Limb (tissue), 2 donors: ENCODE data around the gene PRRT1B.
"Not testable (repeated sequence)": the region's sequence is repeated elsewhere in the genome, so short reads cannot be mapped to it uniquely, and the experiment has no call there.

Source experiments
- DNase-seq, 2 donors: peaks; one replicate each; pipeline ENCODE4 v3.0.0-alpha.2; 2016; ENCODE audit errors: extremely low spot score in 2 of 2

The PRRT1B gene

DNA sequence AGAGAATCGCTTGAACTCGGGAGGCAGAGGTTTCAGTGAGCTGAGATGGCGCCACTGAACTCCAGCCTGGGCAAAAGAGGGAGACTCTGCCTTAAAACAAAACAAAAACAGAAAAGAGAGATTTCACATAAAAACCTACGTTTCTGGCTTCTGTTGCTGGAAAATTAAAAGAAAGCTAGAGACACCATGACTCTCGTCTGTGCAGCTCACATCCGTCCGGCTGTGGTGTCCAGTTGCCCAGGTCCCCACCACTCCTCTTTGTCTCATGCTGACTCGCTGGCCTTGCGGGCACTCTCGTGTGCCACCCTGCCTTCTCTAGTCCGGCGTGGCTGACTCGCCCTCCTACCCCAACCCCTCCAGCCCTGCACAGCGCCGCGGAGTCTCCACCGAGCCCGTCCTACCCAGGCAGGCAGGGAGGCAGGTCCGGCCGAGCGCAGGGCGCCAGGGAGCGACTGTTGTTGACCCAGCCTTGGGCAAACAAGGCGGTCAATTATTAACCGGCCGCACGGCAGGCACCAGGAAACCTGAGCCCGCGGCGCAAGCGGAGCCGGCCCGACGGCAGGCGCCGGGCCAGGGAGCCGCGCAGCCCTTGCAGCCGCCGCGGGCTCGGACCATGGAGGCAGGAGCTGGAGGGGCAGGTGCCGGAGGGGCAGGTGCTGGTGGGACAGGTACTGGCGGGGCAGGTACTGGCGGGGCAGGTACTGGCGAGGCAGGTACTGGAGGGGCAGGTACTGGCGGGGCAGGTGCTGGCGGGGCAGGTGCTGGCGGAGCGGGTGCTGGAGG lies at the start of gene PRRT1B:
PRRT1B (plus strand) TSS at position 521 of the 783 bp plus-strand sequence; CDS start at position 614, 93 bp downstream.
- DNase-seq = peak in 1 of 2 donors; percentile 47

DNA sequence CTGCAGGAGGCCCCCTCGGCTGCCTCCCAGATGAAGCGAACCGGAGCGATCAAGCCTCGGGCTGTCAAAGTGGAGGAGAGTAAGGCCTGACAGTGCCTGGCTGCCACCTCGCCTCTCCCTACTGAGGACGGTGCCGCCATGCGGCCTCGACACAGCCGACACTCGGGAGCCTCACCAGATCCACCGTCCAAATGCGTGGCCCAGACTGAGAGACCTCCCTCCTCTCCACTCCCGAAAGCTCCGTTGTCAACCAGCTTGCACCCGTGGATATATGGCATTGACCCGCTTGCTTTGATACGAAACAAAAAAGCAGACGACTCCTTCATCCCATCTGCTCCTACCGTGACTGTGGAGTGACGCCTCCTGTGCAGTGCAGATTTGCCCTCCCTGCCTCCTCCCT lies 49.5 kb upstream of the PRRT1B start:
- DNase-seq = no peak

DNA sequence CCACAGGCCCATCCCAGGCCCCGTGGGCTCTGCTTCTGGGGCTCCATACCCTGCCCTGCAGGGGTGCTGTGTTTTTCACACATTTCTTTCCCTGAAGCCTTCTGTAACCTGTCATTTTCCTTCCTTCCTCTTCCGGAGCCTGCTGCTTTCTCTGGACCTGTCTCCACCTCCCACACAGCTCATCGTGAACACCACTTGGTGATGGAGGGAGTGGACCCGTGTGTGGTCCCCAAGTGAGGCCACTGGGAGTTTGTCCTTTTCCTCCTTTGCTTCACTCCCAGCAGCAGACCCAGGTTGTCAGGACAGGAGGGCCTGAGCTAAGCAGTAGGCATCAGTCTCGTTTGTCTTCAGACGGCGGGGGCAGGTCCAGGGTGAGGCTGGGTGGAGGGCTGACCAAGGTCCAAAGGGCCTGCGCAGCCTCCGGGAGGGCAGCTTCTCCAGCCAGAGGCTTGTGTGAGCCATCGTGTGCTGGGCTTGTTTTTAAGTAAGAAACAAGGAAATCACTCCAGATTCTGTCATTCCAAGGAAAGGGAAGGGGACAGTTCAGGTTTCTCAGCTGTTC lies 48.4 kb upstream of the PRRT1B start:
- no peak for DNase-seq

DNA sequence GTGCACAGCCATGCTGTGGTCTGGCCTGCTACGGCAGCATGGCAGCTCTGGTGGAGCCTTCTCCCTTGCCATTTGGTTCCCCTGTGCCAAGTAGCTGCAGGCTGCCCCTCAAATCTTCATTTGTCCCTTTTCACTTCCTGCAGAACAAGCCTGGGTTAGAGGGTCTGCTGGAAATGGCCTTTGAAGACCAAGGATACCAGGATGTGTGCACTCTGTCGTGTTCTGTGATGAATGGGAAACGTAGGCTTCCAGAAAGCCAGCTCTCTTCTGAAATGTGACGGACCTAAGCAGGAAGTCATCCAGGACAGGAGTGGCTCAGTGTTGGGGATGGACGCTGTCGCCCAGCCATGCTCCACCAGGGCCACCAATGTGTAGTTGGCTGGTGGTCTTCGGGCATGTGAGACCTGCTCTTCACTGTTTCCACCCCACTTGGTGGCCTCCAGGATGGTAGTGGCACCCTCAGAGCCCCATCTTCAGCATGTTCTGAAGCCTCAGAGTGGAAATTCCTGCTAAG lies 46.0 kb upstream of the PRRT1B start:
- no peak for DNase-seq

DNA sequence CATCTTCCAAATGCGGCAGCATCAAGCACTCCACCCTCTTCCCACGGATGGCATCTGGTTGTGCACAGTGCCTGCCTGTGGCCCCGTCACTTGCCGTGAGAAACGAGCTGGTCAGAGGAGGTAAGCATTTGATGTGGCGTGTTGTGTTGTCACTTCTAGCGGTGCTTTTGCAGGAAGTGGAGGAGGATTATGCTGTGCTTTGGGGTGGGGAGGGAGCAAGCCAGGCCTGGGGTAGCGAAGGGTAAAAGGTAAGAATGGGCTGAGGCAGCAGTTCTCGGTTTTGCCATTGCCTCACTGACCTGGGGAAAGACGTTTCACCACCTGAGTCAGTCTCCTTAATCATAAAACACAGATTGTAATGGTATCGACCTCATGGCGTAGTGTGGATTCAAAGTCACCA lies 44.9 kb upstream of the PRRT1B start:
- DNase-seq = no peak

DNA sequence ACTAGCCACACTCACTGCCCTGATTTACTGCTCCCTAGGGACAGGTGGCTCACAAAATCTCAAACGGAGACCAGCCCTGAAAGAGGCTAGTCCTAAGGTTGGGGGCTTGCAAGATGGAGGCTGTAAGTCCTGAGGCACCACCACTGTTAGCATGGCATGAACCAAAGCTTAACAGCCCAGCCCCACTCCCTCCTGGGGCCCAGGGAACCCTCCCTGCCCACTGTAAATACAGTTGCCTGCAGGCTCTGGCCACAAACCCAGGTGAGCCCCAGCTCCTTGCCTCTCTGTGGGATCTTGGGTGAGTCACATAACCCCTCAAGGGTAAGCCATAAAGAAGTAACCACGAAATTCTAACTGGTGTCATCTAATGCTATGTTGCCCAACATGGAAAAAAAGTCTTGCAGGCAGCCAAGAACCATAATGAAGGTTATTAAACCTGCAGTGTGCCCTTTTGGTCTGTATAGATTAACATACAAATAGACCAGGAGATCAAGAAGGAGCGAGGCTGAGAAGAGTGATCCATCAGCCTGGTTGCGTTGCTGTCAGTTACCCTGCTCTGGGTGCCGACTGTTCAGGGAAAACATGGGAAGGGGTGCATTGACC lies 44.3 kb upstream of the PRRT1B start:
- no peak for DNase-seq

DNA sequence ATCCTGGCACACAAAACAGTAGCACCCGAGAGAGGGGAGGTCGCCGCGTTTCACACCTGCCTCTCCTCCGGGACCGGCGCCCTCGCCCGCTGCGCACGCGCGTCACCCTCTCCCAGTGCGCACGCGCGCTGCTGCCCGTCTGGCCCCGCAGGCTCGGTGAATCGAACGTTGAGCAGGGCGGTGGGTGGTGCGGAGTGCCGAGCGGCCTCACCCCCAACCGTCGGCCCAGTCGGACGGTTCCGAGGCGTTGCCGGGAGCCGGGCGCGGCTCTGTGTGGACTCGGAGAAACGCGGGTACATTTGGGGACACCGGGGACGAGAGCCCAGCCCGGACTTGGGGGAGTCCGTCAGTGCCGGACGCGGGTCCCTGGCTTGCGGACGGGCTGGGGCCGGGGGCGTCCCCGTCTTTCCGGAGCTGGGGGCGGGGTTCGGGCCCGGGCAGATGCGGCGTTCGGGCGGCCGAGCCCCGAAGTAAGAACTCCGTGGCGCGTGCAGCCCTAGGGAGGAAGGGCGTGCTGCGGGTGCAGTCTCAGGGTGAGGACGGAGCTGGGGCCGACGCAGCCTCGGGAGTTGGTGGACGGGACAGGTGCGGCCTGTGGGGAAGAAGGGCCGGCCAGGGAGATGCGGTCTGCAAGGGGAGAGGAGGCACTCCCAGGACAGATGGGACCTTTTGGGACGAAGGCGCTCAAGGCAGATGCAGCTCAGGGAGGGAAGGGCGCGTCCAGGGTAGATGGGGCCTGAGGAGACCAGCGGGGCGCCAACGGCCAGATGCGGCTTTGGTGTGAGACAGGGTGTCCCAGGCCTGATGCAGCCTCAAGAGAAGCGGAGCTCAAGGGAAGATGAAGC lies 42.3 kb upstream of the PRRT1B start, which contains the start of gene POMT1:
POMT1 (plus strand) TSS at position 138 of the 845 bp plus-strand sequence. CDS start 1,301 bp downstream, outside the sequence.
- peak; percentile 87 to 93 for DNase-seq

DNA sequence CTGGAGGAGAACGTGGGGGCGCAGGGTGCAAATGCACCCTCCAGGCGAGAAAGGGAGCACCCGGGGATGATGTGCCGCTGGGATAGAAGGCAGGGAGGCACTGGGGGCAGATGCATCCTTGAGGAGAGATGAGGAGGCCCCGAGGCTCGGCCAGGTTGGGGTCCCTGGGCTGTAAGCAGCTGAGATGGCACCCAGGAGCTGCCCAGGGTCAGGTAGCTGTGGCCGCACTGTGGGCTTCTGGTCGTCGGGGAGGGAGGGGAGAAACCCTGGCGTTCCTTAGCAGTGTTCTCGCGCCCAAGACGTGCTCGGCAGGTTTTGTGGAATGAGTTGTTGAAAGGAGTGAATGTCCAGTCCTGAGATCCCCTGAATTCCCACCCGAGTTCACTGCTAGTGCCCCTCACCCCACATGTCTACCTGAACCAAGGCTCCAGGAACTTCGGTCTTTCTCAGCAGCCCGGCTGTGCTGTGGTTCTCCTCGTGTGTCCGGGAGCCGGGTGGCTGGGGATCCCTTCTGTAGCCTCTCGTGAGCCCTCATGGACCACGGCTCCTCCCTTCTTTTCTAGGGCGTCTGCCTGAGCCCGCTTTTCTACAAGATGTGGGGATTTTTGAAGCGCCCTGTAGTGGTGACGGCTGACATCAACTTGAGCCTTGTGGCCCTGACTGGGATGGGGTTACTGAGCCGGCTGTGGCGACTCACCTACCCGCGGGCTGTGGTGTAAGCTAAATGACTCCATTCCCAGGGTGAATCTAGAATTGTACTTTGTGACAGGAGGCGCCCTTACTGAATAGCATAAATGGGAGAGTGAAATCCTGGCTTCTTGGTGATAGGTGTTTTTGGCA lies 41.5 kb upstream of the PRRT1B start:
- no peak for DNase-seq

DNA sequence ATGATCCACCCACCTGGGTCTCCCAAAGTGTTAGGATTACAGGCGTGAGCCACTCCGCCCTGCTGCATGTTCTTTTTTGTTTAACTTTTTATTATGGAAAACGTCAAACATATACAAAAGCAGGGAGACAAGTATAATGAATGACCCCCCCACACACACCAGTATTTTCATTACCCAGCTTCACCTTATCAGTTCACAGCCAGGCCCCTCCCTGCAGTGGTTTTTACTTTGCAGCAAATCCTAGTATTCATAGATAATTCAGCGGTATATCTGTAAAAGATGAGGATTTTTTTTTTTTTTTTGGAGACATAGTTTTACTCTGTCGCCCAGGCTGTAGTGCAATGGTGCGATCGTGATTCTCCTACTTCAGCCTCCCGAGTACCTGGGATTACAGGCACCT lies 40.3 kb upstream of the PRRT1B start:
- DNase-seq = no peak

DNA sequence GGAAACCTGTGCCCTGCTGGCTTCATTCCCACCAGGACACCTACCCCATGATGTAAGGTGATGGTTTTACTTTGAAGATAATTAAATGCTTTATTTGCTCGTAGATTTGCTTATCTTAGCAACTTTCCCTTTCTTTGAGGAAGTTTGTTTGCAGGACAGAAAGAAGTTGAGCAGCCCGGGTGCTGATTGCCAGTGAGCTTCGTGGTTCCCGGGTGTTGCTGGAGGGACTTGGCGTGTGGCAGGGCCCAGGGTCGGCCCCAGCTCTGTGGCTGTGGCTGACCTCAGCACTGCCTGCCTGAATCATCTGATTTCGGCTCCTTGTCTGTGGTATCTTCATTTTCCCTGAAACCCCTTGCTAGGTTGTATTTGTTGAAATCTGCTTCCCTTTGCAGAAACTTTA lies 33.9 kb upstream of the PRRT1B start:
- DNase-seq = no peak

DNA sequence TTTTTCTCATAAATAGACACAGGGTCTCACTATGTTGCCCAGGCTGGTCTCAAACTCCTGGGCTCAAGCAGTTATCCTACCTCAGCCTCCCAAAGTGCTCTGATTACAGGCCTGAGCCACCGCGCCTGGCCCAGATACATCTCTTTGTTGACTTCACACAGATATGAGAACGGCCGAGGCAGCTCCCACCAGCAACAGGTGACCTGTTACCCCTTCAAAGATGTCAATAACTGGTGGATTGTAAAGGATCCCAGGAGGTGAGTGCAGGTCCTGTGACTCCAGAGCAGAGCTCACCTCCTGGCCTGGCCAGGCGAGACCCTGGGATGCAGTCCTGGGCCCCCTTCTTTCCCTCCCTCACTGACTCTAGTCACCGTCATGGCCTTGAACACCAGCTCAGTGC lies 33.4 kb upstream of the PRRT1B start:
- DNase-seq = no peak

DNA sequence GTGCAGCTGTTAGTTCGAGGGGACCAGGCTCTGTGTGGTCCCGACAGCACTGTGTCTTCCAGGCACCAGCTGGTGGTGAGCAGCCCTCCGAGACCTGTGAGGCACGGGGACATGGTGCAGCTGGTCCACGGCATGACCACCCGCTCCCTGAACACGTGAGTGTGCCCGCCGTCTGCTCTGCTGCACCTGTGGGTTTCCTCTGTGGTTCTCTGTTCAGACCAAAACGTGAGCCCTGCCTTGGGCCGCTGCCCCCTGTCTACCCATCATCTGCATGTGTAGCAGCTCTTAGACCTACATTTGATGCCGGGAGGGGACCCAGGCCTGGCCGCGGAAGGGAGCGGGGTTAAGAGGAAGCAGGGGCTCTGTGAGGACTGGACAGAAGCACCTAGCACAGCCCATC lies 32.1 kb upstream of the PRRT1B start:
- DNase-seq = no peak

DNA sequence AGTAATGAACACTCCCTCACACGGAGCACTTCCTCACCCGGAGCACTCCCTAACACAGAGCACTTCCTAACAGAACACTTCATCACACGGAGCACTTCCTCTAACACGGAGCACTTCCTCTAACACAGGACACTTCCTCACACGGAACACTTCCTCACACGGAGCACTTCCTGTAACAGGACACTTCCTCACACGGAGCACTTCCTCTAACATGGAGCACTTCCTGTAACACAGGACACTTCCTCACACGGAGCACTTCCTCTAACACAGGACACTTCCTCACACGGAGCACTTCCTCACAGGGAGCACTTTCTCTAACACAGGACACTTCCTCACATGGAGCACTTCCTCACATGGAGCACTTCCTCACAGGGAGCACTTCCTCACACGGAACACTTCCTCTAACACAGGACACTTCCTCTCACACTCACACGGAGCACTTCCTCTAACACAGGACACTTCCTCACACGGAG lies 29.7 kb upstream of the PRRT1B start:
- DNase-seq = not testable (repeated sequence)

DNA sequence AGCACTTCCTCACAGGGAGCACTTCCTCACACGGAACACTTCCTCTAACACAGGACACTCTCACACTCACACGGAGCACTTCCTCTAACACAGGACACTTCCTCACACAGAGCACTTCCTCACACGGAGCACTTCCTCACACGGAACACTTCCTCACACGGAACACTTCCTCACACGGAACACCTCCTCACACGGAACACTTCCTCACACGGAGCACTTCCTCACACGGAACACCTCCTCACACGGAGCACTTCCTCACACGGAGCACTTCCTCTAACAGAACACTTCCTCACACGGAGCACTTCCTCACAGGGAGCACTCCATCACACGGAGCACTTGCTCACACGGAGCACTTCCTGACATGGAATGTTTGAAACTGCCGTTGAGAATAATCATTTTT lies 29.2 kb upstream of the PRRT1B start:
- DNase-seq = no peak

DNA sequence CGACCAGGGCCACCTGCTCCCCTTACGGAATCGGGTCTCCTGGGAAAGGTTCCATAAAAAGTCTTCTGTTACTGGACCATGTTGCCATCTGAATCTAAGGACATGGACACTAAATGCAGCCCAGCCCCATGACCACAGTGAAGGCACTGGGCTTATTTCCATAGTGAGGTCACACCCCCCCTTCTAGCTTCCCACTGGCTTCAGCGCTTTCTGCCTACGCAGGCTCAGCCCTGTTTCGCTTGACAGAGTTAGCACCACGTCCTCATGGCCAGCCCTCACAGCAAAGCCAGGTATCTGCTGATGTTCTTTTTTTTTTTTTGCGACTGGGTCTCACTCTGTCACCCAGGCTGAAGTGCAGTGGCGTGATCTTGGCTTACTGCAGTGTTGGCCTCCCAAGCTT lies 28.4 kb upstream of the PRRT1B start:
- no peak for DNase-seq

DNA sequence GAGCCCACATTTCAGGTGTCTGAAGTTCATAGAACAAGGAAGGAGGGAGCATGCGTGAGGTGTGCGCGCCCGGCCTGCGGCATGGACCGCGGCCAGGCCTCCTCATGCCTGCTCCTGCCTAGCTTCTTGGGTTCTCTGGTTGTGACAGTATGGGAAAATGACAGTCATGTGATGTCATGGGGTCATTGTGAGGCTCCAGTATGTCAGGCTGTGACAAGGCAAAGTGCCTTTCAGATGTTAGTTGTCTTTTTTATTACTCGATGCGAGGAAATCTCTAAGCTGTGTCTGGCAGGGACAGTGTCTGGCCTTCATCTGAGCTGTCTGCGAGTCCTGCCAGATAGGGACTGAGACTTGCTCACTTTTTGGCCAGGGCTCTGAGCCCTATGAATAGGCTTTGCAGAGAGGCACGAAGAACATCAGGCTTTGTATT lies 27.5 kb upstream of the PRRT1B start:
- no peak for DNase-seq

DNA sequence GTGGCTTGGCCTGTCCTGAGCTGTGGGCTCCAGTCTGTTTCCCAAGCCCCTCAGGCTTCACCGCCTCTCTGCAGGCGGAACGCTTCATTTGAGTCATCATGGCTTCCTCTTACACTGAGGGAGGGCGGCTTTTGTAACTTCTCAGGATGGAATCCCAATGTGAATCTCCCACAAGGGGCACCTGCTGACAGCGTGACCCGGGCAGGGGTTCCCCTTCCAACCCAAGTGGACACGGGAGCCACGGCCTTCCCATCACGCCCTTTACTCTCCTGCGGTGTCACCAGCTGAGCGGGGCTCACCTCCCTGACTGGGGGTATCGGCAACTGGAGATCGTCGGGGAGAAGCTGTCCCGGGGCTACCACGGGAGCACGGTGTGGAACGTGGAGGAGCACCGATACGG lies 26.8 kb upstream of the PRRT1B start:
- no peak for DNase-seq

DNA sequence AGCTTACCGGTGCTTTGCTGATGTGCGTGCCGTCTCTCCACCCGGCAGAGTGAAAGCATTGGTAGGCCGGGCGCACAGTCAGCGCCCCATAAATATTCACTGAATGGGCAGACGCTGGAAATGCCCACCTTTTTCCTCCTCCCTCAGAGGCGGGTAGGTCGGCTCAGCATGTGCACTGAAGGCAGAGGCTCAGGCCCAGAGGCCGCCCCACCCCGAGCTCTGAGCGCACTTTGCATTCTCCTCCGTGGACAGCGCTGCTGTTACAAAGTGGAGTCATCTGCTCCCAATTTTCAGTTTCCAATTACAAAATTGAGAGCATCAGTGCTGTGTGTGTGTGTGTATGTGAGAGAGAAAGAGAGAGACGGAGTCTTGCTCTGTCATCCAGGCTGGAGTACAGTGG lies 24.8 kb upstream of the PRRT1B start:
- no peak for DNase-seq

DNA sequence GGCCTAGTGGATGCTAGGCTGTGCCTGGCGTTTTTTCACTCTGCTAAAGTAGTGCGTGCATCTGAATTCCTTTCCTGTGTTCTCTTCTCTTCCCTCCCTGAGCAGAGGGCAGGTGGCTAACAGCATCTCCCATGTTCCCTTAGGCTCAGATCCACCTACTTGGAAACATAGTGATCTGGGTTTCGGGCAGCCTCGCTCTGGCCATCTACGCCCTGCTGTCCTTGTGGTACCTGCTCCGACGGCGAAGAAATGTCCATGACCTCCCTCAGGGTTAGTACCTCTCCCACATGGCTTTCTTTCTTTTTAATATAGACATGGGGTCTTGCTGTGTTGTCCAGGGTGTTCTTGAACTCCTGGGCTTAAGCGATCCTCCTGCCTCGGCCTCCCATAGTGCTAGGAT lies 24.1 kb upstream of the PRRT1B start:
- no peak for DNase-seq

DNA sequence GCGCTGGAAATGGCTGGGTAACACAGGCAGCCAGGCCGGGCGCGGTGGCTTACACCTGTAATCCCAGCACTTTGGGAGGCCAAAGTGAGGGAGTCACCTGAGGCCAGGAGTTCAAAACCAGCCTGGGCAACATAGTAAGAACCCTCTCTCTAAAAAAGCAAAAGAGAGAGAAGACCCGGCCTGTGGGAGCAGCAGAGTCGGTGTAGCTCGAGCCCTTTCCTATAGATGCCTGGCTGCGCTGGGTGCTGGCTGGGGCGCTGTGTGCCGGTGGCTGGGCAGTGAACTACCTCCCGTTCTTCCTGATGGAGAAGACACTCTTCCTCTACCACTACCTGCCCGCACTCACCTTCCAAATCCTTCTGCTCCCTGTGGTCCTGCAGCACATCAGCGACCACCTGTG lies 23.5 kb upstream of the PRRT1B start:
- DNase-seq = no peak
